H9 (cell line): ENCODE measurements around the gene SULT1A2. TPM values are rescaled to one million over a fixed set of nuclear protein-coding genes. Genes with fewer than 3 reads are reported as not detected.

Experiments
- DNase-seq: peaks from one replicate; pipeline ENCODE4 v3.0.0-alpha.2; 2017
- H2AFZ ChIP-seq: one replicate; pipeline ENCODE4 v1.6.1; 2013; ENCODE audit warnings: mild to moderate bottlenecking, low read length, control low read depth, moderate library complexity
- H2AK5ac ChIP-seq: 2 replicates; pipeline ENCODE4 v1.6.1; 2013; ENCODE audit warnings: low read length, control low read depth, mixed read lengths; ENCODE audit not compliant: insufficient read length
- H2BK120ac ChIP-seq: one replicate; pipeline ENCODE4 v1.6.1; 2013; ENCODE audit warnings: low read depth, mild to moderate bottlenecking, low read length, control low read depth, inconsistent platforms; ENCODE audit not compliant: poor library complexity, severe bottlenecking
- H2BK12ac ChIP-seq: 2 replicates; pipeline ENCODE4 v1.6.1; 2013; ENCODE audit warnings: low read length, control low read depth, mixed read lengths, low read depth; ENCODE audit not compliant: insufficient read length
- H2BK15ac ChIP-seq: 2 replicates; pipeline ENCODE4 v1.6.1; 2013; ENCODE audit warnings: low read depth, low read length, control low read depth
- H2BK20ac ChIP-seq: one replicate; pipeline ENCODE4 v1.6.1; 2013; ENCODE audit warnings: low read depth, mild to moderate bottlenecking, low read length, control low read depth, inconsistent platforms; ENCODE audit not compliant: poor library complexity, severe bottlenecking
- H2BK5ac ChIP-seq: 2 replicates; pipeline ENCODE4 v1.6.1; 2013; ENCODE audit warnings: low read length, control low read depth, mixed read lengths; ENCODE audit not compliant: insufficient read length
- H3K14ac ChIP-seq: 2 replicates; pipeline ENCODE4 v1.6.1; 2013; ENCODE audit warnings: low read length, control low read depth; ENCODE audit not compliant: insufficient read depth
- H3K18ac ChIP-seq: 2 replicates; pipeline ENCODE4 v1.6.1; 2013; ENCODE audit warnings: low read depth, mild to moderate bottlenecking, mixed read lengths, low read length, control low read depth; ENCODE audit not compliant: insufficient read length
- H3K23ac ChIP-seq: 2 replicates; pipeline ENCODE4 v1.6.1; 2013; ENCODE audit warnings: low read length, control low read depth, mixed read lengths, low read depth; ENCODE audit not compliant: insufficient read length
- H3K23me2 ChIP-seq: 2 replicates; pipeline ENCODE4 v1.6.1; 2013; ENCODE audit warnings: low read depth, mild to moderate bottlenecking, mixed read lengths, low read length, control low read depth; ENCODE audit not compliant: insufficient read length, poor library complexity, severe bottlenecking
- H3K27ac ChIP-seq: 2 replicates; pipeline ENCODE4 v1.5.1; 2013; ENCODE audit warnings: low read length, control low read depth, mixed read lengths, low read depth; ENCODE audit not compliant: insufficient read length
- H3K27me3 ChIP-seq: 2 replicates; pipeline ENCODE4 v1.6.1; 2013; ENCODE audit warnings: low read length, control low read depth, inconsistent platforms; ENCODE audit not compliant: insufficient read depth
- H3K4ac ChIP-seq: 2 replicates; pipeline ENCODE4 v1.6.1; 2013; ENCODE audit warnings: low read depth, mild to moderate bottlenecking, control low read depth, inconsistent platforms, low read length, moderate library complexity
- H3K4me1 ChIP-seq: 2 replicates; pipeline ENCODE4 v1.6.1; 2013; ENCODE audit warnings: low read length, control low read depth, inconsistent platforms; ENCODE audit not compliant: insufficient read depth
- H3K4me2 ChIP-seq: 2 replicates; pipeline ENCODE4 v1.6.1; 2013; ENCODE audit warnings: low read length, control low read depth, mixed read lengths; ENCODE audit not compliant: insufficient read length, insufficient read depth
- H3K56ac ChIP-seq: 2 replicates; pipeline ENCODE4 v1.6.1; 2013; ENCODE audit warnings: low read depth, mild to moderate bottlenecking, mixed read lengths, low read length, control low read depth; ENCODE audit not compliant: insufficient read length
- H3K79me1 ChIP-seq: 2 replicates; pipeline ENCODE4 v1.6.1; 2013; ENCODE audit warnings: low read depth, mild to moderate bottlenecking, moderate library complexity, low read length, control low read depth, inconsistent platforms; ENCODE audit not compliant: insufficient read depth, poor library complexity, severe bottlenecking
- H3K79me2 ChIP-seq: 2 replicates; pipeline ENCODE4 v1.6.1; 2013; ENCODE audit warnings: low read length, control low read depth, inconsistent platforms; ENCODE audit not compliant: insufficient read depth
- H3K9ac ChIP-seq: 2 replicates; pipeline ENCODE4 v1.6.1; 2013; ENCODE audit warnings: low read length, control low read depth, mixed read lengths; ENCODE audit not compliant: insufficient read length; ENCODE audit errors: extremely low read depth
- H3K9me3 ChIP-seq: one replicate; pipeline ENCODE4 v1.6.1; 2013; ENCODE audit warnings: low read depth, low read length, inconsistent platforms; ENCODE audit not compliant: control insufficient read depth
- H3T11ph ChIP-seq: one replicate; pipeline ENCODE4 v1.6.1; 2013; ENCODE audit warnings: mild to moderate bottlenecking, low read length, control low read depth, inconsistent platforms
- H4K20me1 ChIP-seq: one replicate; pipeline ENCODE4 v1.6.1; 2013; ENCODE audit not compliant: control insufficient read depth, insufficient read length, insufficient read depth
- H4K5ac ChIP-seq: 2 replicates; pipeline ENCODE4 v1.6.1; 2013; ENCODE audit warnings: low read depth, mild to moderate bottlenecking, mixed read lengths, low read length, control low read depth; ENCODE audit not compliant: insufficient read length
- H4K8ac ChIP-seq: replicated peaks from 2 replicates; pipeline ENCODE4 v1.6.1; 2013; ENCODE audit warnings: low read length, control low read depth, mixed read lengths, low read depth; ENCODE audit not compliant: insufficient read length
- H4K91ac ChIP-seq: 2 replicates; pipeline ENCODE4 v1.6.1; 2013; ENCODE audit warnings: low read depth, mild to moderate bottlenecking, moderate library complexity, mixed read lengths, low read length, control low read depth; ENCODE audit not compliant: insufficient read length
- H3K27ac Mint-ChIP-seq, 3 experiments: 2 replicates in 2 of 3; 3 replicates in 1 of 3; pipeline ENCODE4 v1.8.0; 2020 to 2021; ENCODE audit warnings: mixed read lengths in 3 of 3, mild to moderate bottlenecking in 1 of 3, moderate library complexity in 1 of 3
- H3K27me3 Mint-ChIP-seq: 2 replicates; pipeline ENCODE4 v1.8.0; 2021; ENCODE audit warnings: low read depth, mild to moderate bottlenecking, moderate library complexity, mixed read lengths
- H3K36me3 Mint-ChIP-seq, 3 experiments: 2 replicates in 2 of 3; 3 replicates in 1 of 3; pipeline ENCODE4 v1.8.0; 2020 to 2021; ENCODE audit warnings: low read depth in 3 of 3, mixed read lengths in 3 of 3; ENCODE audit not compliant: insufficient read depth in 1 of 3
- H3K4me1 Mint-ChIP-seq, 2 experiments: 2 replicates each; pipeline ENCODE4 v1.8.0; 2020; ENCODE audit warnings: mixed read lengths in 2 of 2
- H3K4me3 Mint-ChIP-seq, 2 experiments: 2 replicates in 1 of 2; 3 replicates in 1 of 2; pipeline ENCODE4 v1.8.0; 2020 to 2021; ENCODE audit warnings: mild to moderate bottlenecking in 2 of 2, mixed read lengths in 2 of 2, moderate library complexity in 1 of 2
- H3K9me3 Mint-ChIP-seq, 2 experiments: 2 replicates in 1 of 2; 3 replicates in 1 of 2; pipeline ENCODE4 v1.8.0; 2020; ENCODE audit warnings: mild to moderate bottlenecking in 2 of 2, mixed read lengths in 2 of 2, moderate library complexity in 1 of 2
- CTCF ChIP-seq: fragments of 200-600 bp; sonication (generic); conservative IDR thresholded peaks from 3 replicates; pipeline ENCODE4 v1.8.0; 2021; ENCODE audit warnings: antibody characterized with exemption, mild to moderate bottlenecking
- WGBS: extraction: QIAGEN DNeasy Blood & Tissue Kit; methylation state at CpG from one replicate; pipeline ENCODE4 v1.1.7; 2013; ENCODE audit warnings: missing lambda C conversion rate, low lambda C conversion rate, mixed read lengths; ENCODE audit not compliant: insufficient read length; ENCODE audit errors: extremely low coverage; 5-methylcytosine and 5-hydroxymethylcytosine counted together
- total RNA-seq: library from RNA; stranded (reverse); gene quantifications from 2 replicates; pipeline ENCODE4 v1.2.1, GENCODE V29; 2021

Gene SULT1A2
- total RNA-seq, 1 experiment from 2014 or later: 0.66 TPM

- no peak overlapping the region for H2AK5ac ChIP-seq
- H3T11ph ChIP-seq: no peak overlapping the region
- no peak overlapping the region for H2BK120ac ChIP-seq
- Mint-ChIP-seq H3K27ac (no peak overlapping the region), H3K36me3 (peaks cover 10 to 22% (median 16%) of the 10 kb centered on the region in 3 experiments), H3K9me3 (no peaks in the 10 kb centered on the region), H3K27me3 (no peaks in the 10 kb centered on the region), H3K4me1 (peaks cover 5% of the 10 kb centered on the region in 2 experiments), H3K4me3 (no peak overlapping the region)
- H2BK20ac ChIP-seq: no peak overlapping the region
- no peak overlapping the region for H3K18ac ChIP-seq
- no peak overlapping the region for H4K5ac ChIP-seq
- no peak overlapping the region for H3K27ac ChIP-seq
- no peak for TF ChIP-seq CTCF
- H3K4ac ChIP-seq: no peak overlapping the region
- H3K4me1 ChIP-seq: no peaks in the 10 kb centered on the region
- H4K91ac ChIP-seq: no peak overlapping the region
- H2BK12ac ChIP-seq: no peak overlapping the region
- no peak overlapping the region for H3K14ac ChIP-seq
- H3K9me3 ChIP-seq: no peaks in the 10 kb centered on the region
- no peaks in the 10 kb centered on the region for H3K79me1 ChIP-seq
- no peaks in the 10 kb centered on the region for H3K27me3 ChIP-seq
- H4K20me1 ChIP-seq: no peaks in the 10 kb centered on the region
- no peak overlapping the region for H3K4me2 ChIP-seq
- WGBS: no CpG with 5 or more reads among the region's 3 CpGs
- H3K56ac ChIP-seq: no peak overlapping the region
- no peak overlapping the region for H3K23ac ChIP-seq
- no peaks in the 10 kb centered on the region for H3K79me2 ChIP-seq
- no peak overlapping the region for H2AFZ ChIP-seq
- H4K8ac ChIP-seq: no peak overlapping the region
- H2BK15ac ChIP-seq: no peak overlapping the region
- no peak overlapping the region for H3K9ac ChIP-seq
- no peak overlapping the region for H2BK5ac ChIP-seq
- no peaks in the 10 kb centered on the region for H3K23me2 ChIP-seq
- DNase-seq: no peak
These were observed 38.4 kb downstream of the SULT1A2 start for GRCh38 chr16:28558456-28558855.
